ENCODE measurements around the gene EXOSC2. TPM values are rescaled to one million over a fixed set of nuclear protein-coding genes. Genes with fewer than 3 reads are reported as not detected.
"Not testable (repeated sequence)": the region's sequence is repeated elsewhere in the genome, so short reads cannot be mapped to it uniquely, and the experiment has no call there.

Gene EXOSC2
- total and polyA plus RNA-seq, 8 donors: 17.5 to 56.4 (median 51.3) TPM

GRCh38 chr9:130681769-130682420 lies 11.7 kb upstream of the EXOSC2 start:
- Histone ChIP-seq H3K27me3 (peaks cover 8 to 44% of the 10 kb centered on the region in 2 donors), H3K36me3 (no peaks in the 10 kb centered on the region), H3K4me3 (peak overlapping the region; percentile 29 to 56), H3K27ac (no peak overlapping the region), H3K4me1 (peaks cover 8 to 10% of the 10 kb centered on the region in 2 donors), H3K9me3 (no peaks in the 10 kb centered on the region)
- intact Hi-C loops (cut with DNase I): loop anchor here (2.0 to 10.0 kb wide), 2 partner anchors 217 to 221 kb away; no protein-coding TSS in a partner anchor
- ATAC-seq (peak; percentile 12), DNase-seq (no peak)
- no peak for TF ChIP-seq CTCF (IDR thresholded peaks at IDR 0.05)

- no peak overlapping the region for H3K27ac ChIP-seq
- no peaks in the 10 kb centered on the region for H3K36me3 ChIP-seq
- ATAC-seq (peak; percentile 91), DNase-seq (peak; percentile 52 to 96 (median 78))
- TF ChIP-seq CTCF (IDR thresholded peaks at IDR 0.05): peak; percentile 77 to 79
- intact Hi-C loops (cut with DNase I): loop anchor here (2.0 to 10.0 kb wide), 2 partner anchors 218 to 222 kb away; no protein-coding TSS in a partner anchor
- H3K4me3 ChIP-seq: peak overlapping the region; percentile 29 to 56
- H3K27me3 ChIP-seq: peaks cover 8 to 44% of the 10 kb centered on the region in 2 donors
- H3K9me3 ChIP-seq: no peaks in the 10 kb centered on the region
- peaks cover 8 to 10% of the 10 kb centered on the region in 2 donors for H3K4me1 ChIP-seq
Measured at GRCh38 chr9:130682421-130683121, 11.0 kb upstream of the EXOSC2 start.

GRCh38 chr9:130685104-130685503 lies 8.5 kb upstream of the EXOSC2 start:
- Histone ChIP-seq H3K4me3 (no peak overlapping the region), H3K27me3 (peaks cover 7 to 21% of the 10 kb centered on the region in 2 donors), H3K9me3 (no peaks in the 10 kb centered on the region), H3K36me3 (no peaks in the 10 kb centered on the region), H3K4me1 (peaks cover 10% of the 10 kb centered on the region in 2 donors), H3K27ac (no peak overlapping the region)
- ATAC-seq (no peak), DNase-seq (no peak)
- intact Hi-C loops (cut with DNase I): loop anchor here in 1 of 2 donors (10.0 kb wide), 1 partner anchor 220 kb away; no protein-coding TSS in a partner anchor
- TF ChIP-seq CTCF (IDR thresholded peaks at IDR 0.05): no peak

- H3K36me3 ChIP-seq, DNase-seq, ATAC-seq, H3K27ac ChIP-seq, H3K4me3 ChIP-seq, H3K9me3 ChIP-seq: not testable (repeated sequence)
- intact Hi-C loops (cut with DNase I): loop anchor here in 1 of 2 donors (10.0 kb wide), 1 partner anchor 221 kb away; no protein-coding TSS in a partner anchor
- peaks cover 10% of the 10 kb centered on the region in 2 donors for H3K4me1 ChIP-seq
- peaks cover under 1 to 13% of the 10 kb centered on the region in 2 donors for H3K27me3 ChIP-seq
Measured at GRCh38 chr9:130685945-130686344, 7.6 kb upstream of the EXOSC2 start.

GRCh38 chr9:130687615-130688014 lies 6.0 kb upstream of the EXOSC2 start:
- no peaks in the 10 kb centered on the region for H3K36me3 ChIP-seq
- intact Hi-C loops (cut with DNase I): loop anchor here in 1 of 2 donors (10.0 kb wide), 1 partner anchor 223 kb away; no protein-coding TSS in a partner anchor
- H3K27ac ChIP-seq: no peak overlapping the region
- ATAC-seq (no peak), DNase-seq (no peak)
- no peaks in the 10 kb centered on the region for H3K27me3 ChIP-seq
- no peaks in the 10 kb centered on the region for H3K9me3 ChIP-seq
- H3K4me1 ChIP-seq: peaks cover under 1 to 3% of the 10 kb centered on the region in 2 donors
- TF ChIP-seq CTCF (IDR thresholded peaks at IDR 0.05): no peak
- no peak overlapping the region for H3K4me3 ChIP-seq

Measured in left lung (tissue), 10 donors.